Measurements from ENCODE around the gene PCNX2. TPM values are rescaled to one million over a fixed set of nuclear protein-coding genes. Genes with fewer than 3 reads are reported as not detected.
A peak's percentile ranks its signal among the peaks of the same experiment; 100 is the strongest.

PCNX2 gene
- total and polyA plus RNA-seq, 7 donors, result 1.8 to 13.8 (median 5.1) TPM

DNA sequence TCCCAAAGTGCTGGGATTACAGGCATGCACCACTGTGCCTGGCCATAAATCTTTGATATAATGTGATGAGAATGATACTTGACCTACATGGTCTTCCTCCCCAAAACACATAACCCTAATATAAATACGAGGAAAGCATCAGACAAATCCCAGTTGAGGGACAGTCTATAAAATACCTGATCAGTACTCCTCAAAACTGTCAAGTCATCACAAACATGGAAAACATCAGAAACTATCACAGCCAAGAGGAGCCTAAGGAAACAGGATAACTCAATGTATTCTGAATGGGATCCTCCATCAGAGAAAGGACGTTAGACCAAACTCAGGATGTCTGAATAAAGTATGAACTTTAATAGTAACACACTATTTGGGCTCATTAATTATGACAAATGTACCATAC is 172.7 kb downstream of the PCNX2 start:
- no peaks in the 10 kb centered on the region for H3K27me3 ChIP-seq
- H3K4me3 ChIP-seq, result no peak overlapping the region
- 99% methylated on average over 2 of the region's 2 CpGs for WGBS, 2 donors
- intact Hi-C loops (cut with DNase I), result no loop called here
- no peak overlapping the region for H3K27ac ChIP-seq
- H3K4me1 ChIP-seq, result no peaks in the 10 kb centered on the region
- no peaks in the 10 kb centered on the region for H3K36me3 ChIP-seq
- no peak for DNase-seq
- TF ChIP-seq POLR2A (IDR thresholded peaks at IDR 0.05) (no peak), EP300 (IDR thresholded peaks at IDR 0.05) (no peak), POLR2AphosphoS5 (IDR thresholded peaks at IDR 0.05) (no peak)
- TF ChIP-seq, protein P1, sequence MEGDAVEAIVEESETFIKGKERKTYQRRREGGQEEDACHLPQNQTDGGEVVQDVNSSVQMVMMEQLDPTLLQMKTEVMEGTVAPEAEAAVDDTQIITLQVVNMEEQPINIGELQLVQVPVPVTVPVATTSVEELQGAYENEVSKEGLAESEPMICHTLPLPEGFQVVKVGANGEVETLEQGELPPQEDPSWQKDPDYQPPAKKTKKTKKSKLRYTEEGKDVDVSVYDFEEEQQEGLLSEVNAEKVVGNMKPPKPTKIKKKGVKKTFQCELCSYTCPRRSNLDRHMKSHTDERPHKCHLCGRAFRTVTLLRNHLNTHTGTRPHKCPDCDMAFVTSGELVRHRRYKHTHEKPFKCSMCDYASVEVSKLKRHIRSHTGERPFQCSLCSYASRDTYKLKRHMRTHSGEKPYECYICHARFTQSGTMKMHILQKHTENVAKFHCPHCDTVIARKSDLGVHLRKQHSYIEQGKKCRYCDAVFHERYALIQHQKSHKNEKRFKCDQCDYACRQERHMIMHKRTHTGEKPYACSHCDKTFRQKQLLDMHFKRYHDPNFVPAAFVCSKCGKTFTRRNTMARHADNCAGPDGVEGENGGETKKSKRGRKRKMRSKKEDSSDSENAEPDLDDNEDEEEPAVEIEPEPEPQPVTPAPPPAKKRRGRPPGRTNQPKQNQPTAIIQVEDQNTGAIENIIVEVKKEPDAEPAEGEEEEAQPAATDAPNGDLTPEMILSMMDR (IDR thresholded peaks at IDR 0.05), result no peak
- H3K9me3 ChIP-seq, result no peaks in the 10 kb centered on the region

DNA sequence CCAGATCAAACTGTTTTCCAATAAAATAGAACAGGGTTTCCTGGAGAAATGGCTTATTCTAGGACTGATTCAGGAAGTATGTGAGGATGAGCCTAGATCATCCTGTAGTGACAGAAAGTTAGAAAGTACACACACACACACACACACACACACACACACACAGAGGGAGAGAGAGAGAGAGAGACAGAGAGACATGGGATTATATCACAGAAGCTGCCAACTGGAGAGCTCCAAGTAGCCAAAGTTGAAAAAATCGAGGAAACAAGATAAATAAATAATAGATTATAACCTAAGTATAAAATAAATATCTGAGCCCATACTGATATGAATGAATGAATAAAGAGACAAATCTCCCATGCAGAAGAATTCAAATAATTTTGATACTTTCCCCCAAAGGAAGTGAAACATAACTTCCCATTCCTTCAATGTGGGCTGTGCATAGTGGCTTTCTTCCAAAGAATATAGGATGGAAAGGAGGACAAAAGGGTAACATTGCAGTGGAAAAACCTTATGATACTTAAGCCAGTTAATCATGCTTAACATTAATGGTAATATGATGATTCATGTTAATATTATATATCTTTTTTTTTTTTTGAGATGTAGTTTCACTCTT is 173.5 kb downstream of the PCNX2 start:
- Histone ChIP-seq H3K4me1 (no peaks in the 10 kb centered on the region), H3K36me3 (no peaks in the 10 kb centered on the region), H3K27ac (no peak overlapping the region), H3K9me3 (no peaks in the 10 kb centered on the region), H3K4me3 (no peak overlapping the region), H3K27me3 (no peaks in the 10 kb centered on the region)
- TF ChIP-seq EP300 (IDR thresholded peaks at IDR 0.05), result no peak
- TF ChIP-seq, protein P1 (IDR thresholded peaks at IDR 0.05), result no peak
- TF ChIP-seq POLR2AphosphoS5 (IDR thresholded peaks at IDR 0.05), result no peak
- TF ChIP-seq POLR2A (IDR thresholded peaks at IDR 0.05), result no peak
- DNase-seq, result no peak
- intact Hi-C loops (cut with DNase I), result no loop called here
- WGBS, 2 donors, result 74 to 79% methylated on average over 1 of the region's 1 CpG

GRCh38 chr1:233114860-233115259 is 180.7 kb downstream of the PCNX2 start:
- peak overlapping the region in 1 of 4 donors; percentile 0 for H3K4me3 ChIP-seq
- H3K9me3 ChIP-seq, result no peaks in the 10 kb centered on the region
- no peaks in the 10 kb centered on the region for H3K27me3 ChIP-seq
- 77 to 83% methylated on average over 5 of the region's 5 CpGs for WGBS, 2 donors
- intact Hi-C loops (cut with DNase I), result no loop called here
- TF ChIP-seq, protein P1 (IDR thresholded peaks at IDR 0.05), result no peak
- TF ChIP-seq POLR2A (IDR thresholded peaks at IDR 0.05) (no peak), EP300 (IDR thresholded peaks at IDR 0.05) (no peak)
- no peak for DNase-seq
- H3K27ac ChIP-seq, result peak overlapping the region in 1 of 4 donors; percentile 71
- H3K36me3 ChIP-seq, result no peaks in the 10 kb centered on the region
- H3K4me1 ChIP-seq, result peaks cover 0 to 18% (median 13%) of the 10 kb centered on the region in 4 donors

GRCh38 chr1:233114159-233114558 is 181.4 kb downstream of the PCNX2 start:
- peak overlapping the region in 3 of 4 donors; percentile 65 to 77 (median 71) for H3K27ac ChIP-seq
- intact Hi-C loops (cut with DNase I), result no loop called here
- 86 to 88% methylated on average over 5 of the region's 5 CpGs for WGBS, 2 donors

More at GRCh38 chr1:233114159-233114558, 181.4 kb downstream of the PCNX2 start:
- H3K4me1 ChIP-seq, result peaks cover 0 to 18% (median 13%) of the 10 kb centered on the region in 4 donors
- no peaks in the 10 kb centered on the region for H3K9me3 ChIP-seq
- no peaks in the 10 kb centered on the region for H3K36me3 ChIP-seq
- no peak for DNase-seq
- H3K27me3 ChIP-seq, result no peaks in the 10 kb centered on the region
- H3K4me3 ChIP-seq, result no peak overlapping the region
- TF ChIP-seq, protein P1 (IDR thresholded peaks at IDR 0.05), result no peak

Data from sigmoid colon (tissue), 7 donors.